Measurements from ENCODE around the gene NRXN3. TPM values are rescaled to one million over a fixed set of nuclear protein-coding genes. Genes with fewer than 3 reads are reported as not detected.

The NRXN3 gene
- total RNA-seq, 2 donors from 2014 or later: 1.2 to 7.8 TPM

DNA sequence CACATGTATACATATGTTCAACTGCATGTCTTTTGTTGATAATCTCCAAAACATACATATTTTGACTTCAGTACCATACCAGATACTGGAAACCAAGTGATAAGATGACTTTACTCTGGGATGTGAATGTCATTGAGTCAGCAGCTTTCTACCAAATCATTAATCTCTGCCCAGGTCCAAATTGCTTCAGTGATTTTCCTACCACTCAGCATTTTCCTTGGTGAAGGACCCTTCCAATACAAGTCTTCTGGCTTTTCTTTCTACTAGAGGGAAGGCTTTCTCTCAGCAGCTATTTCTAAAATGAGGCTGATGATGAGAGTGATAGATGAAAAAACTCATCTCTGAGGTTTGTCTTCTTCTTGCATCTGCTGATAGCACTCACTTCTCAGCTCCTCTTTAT lies 1008.5 kb downstream of the NRXN3 start:
- Histone ChIP-seq H3K4me3 (no peak overlapping the region), H3K36me3 (no peaks in the 10 kb centered on the region), H3K27ac (no peak overlapping the region), H3K9me3 (no peaks in the 10 kb centered on the region), H3K27me3 (no peaks in the 10 kb centered on the region), H3K9ac (ENCODE audit: low read depth in 2 of 2, low read length in 2 of 2) (no peak overlapping the region), H3K4me1 (no peaks in the 10 kb centered on the region)
- TF ChIP-seq, protein P1, sequence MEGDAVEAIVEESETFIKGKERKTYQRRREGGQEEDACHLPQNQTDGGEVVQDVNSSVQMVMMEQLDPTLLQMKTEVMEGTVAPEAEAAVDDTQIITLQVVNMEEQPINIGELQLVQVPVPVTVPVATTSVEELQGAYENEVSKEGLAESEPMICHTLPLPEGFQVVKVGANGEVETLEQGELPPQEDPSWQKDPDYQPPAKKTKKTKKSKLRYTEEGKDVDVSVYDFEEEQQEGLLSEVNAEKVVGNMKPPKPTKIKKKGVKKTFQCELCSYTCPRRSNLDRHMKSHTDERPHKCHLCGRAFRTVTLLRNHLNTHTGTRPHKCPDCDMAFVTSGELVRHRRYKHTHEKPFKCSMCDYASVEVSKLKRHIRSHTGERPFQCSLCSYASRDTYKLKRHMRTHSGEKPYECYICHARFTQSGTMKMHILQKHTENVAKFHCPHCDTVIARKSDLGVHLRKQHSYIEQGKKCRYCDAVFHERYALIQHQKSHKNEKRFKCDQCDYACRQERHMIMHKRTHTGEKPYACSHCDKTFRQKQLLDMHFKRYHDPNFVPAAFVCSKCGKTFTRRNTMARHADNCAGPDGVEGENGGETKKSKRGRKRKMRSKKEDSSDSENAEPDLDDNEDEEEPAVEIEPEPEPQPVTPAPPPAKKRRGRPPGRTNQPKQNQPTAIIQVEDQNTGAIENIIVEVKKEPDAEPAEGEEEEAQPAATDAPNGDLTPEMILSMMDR (IDR thresholded peaks at IDR 0.05): no peak
- intact Hi-C loops (cut with DNase I): no loop called here
- no peak for DNase-seq

DNA sequence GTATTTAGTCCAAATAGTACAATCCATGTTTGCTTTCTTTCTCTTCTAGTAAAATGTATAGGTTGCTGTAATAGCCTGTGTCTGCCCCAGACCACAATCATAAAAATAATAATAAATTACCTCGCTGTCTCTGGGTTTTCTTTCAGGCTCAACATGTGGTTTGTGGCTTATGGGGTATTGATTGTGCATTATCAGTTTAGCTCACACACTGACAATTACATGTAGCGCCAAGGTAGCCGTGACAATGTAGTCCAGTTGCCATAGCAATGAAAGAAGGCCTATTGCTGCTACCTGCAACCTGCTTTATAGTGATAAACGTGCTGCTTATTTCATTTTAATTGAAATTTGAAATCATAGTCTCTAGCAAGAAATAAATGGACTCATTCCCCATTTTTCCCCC lies 1009.8 kb downstream of the NRXN3 start:
- intact Hi-C loops (cut with DNase I): no loop called here
- no peaks in the 10 kb centered on the region for H3K36me3 ChIP-seq
- TF ChIP-seq, protein P1 (IDR thresholded peaks at IDR 0.05): no peak
- H3K4me3 ChIP-seq: no peak overlapping the region
- DNase-seq: no peak
- H3K4me1 ChIP-seq: no peaks in the 10 kb centered on the region
- H3K27me3 ChIP-seq: no peaks in the 10 kb centered on the region
- no peak overlapping the region for H3K27ac ChIP-seq
- no peaks in the 10 kb centered on the region for H3K9me3 ChIP-seq
- H3K9ac ChIP-seq (ENCODE audit: low read depth in 2 of 2, low read length in 2 of 2): no peak overlapping the region

DNA sequence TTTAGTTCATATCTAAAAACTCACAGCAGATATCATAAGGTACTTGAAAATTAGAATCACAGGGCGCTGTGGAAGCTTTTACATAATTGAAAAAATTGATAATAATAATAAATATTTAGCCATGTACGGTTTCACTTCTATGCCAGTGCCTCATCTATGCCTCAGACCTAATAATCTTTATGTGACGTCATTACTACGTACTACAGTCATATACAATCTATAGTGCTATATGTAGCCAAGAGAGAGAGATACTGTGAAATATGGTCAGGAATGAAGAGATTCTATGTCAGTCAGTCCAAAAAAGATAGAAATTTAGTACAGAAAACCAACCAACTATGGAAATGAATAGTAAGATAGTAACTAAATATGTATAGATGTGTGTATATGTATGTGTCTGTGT lies 1010.5 kb downstream of the NRXN3 start:
- DNase-seq: no peak
- intact Hi-C loops (cut with DNase I): no loop called here

DNA sequence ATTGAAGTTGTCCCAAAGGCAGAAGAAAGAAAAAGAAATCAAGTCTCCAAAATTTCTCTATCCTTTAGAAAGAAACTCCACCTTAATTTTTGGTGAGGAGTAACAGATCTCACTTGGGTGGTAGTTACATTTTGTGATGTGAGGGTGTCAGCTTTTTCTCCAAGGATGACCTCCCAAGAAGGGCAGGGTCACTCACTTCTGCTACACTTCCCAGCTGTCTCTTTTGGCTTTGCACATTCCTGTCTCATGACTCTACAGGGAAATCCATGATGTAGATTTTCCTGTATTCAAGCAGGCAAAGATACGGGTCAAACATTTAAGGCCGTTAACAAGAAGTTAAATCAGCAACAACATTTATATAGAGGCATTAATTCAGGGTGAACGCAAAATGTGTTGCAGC lies 1016.4 kb downstream of the NRXN3 start:
- Histone ChIP-seq H3K4me3 (no peak overlapping the region), H3K4me1 (no peaks in the 10 kb centered on the region), H3K9me3 (no peaks in the 10 kb centered on the region), H3K27me3 (no peaks in the 10 kb centered on the region), H3K9ac (ENCODE audit: low read depth in 2 of 2, low read length in 2 of 2) (no peak overlapping the region), H3K36me3 (no peaks in the 10 kb centered on the region), H3K27ac (no peak overlapping the region)
- TF ChIP-seq, protein P1 (IDR thresholded peaks at IDR 0.05): no peak
- no peak for DNase-seq
- intact Hi-C loops (cut with DNase I): no loop called here

More for the DNA sequence above, 1010.5 kb downstream of the NRXN3 start:
- no peak overlapping the region for H3K27ac ChIP-seq
- H3K27me3 ChIP-seq: no peaks in the 10 kb centered on the region
- H3K4me3 ChIP-seq: no peak overlapping the region
- no peak overlapping the region for H3K9ac ChIP-seq (ENCODE audit: low read depth in 2 of 2, low read length in 2 of 2)
- no peaks in the 10 kb centered on the region for H3K36me3 ChIP-seq
- H3K4me1 ChIP-seq: no peaks in the 10 kb centered on the region
- TF ChIP-seq, protein P1 (IDR thresholded peaks at IDR 0.05): no peak
- no peaks in the 10 kb centered on the region for H3K9me3 ChIP-seq

DNA sequence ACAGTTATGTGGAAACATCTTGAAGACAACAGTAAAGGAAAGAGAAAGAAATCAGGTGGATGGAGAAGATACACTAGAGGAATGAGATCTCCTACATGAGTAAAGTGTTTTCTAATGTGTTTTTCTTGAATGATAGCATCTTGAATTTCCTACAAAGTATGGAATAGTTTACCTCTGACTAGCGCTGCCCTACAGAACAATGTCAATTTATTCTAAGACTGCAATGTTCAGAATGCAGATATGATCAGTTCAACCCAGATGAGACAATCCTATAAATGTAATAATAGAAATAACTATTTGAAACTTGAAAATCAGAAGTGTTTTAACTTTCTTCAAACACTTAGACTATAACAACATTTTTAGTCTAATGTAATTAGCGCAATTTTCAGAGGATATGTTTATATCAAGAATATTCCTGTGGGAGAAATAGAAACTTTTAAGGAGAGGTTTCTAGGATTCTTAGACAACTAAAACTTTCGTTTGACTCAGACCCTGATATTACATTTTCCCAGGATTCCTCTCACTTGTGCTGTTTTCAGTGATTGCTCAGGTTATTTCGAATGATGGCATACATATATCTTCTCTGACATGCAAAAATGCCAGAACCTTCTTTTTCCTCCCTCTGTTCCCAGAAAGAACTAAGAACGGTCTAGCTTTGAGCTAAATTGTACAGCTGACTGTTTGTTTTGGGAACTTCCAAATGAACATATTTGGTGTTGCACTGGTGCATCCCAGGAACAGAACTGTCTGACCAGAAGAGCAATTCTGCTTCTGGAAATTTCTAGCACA lies 1023.7 kb downstream of the NRXN3 start:
- TF ChIP-seq, protein P1 (IDR thresholded peaks at IDR 0.05): no peak
- no peaks in the 10 kb centered on the region for H3K27me3 ChIP-seq

More for the DNA sequence above, 1023.7 kb downstream of the NRXN3 start:
- no peaks in the 10 kb centered on the region for H3K4me1 ChIP-seq
- H3K9ac ChIP-seq (ENCODE audit: low read depth in 2 of 2, low read length in 2 of 2): no peak overlapping the region
- no peaks in the 10 kb centered on the region for H3K36me3 ChIP-seq
- no peaks in the 10 kb centered on the region for H3K9me3 ChIP-seq
- no peak overlapping the region for H3K4me3 ChIP-seq
- DNase-seq: no peak
- H3K27ac ChIP-seq: no peak overlapping the region
- intact Hi-C loops (cut with DNase I): no loop called here

Measured in colonic mucosa (tissue), 4 donors.